ENCODE data around the gene INHBB. TPM values are rescaled to one million over a fixed set of nuclear protein-coding genes. Genes with fewer than 3 reads are reported as not detected.

The INHBB gene
- polyA plus RNA-seq, 3 donors: 0.08 TPM; not detected in 2

GRCh38 chr2:120360307-120360855 lies 14.4 kb downstream of the INHBB start:
- Mint-ChIP-seq H3K27me3 (ENCODE audit: low read depth in 3 of 3) (peaks cover 2 to 12% (median 9%) of the 10 kb centered on the region in 3 donors), H3K36me3 (no peaks in the 10 kb centered on the region), H3K4me3 (no peak overlapping the region), H3K9me3 (no peaks in the 10 kb centered on the region), H3K27ac (no peak overlapping the region), H3K4me1 (no peaks in the 10 kb centered on the region)
- Histone ChIP-seq H4K20me1 (ENCODE audit: insufficient read depth, low read length) (no peaks in the 10 kb centered on the region), H3K27me3 (ENCODE audit: control insufficient read depth in 2 of 2, insufficient read depth in 2 of 2, low read length in 2 of 2) (no peaks in the 10 kb centered on the region), H3K79me2 (ENCODE audit: insufficient read depth, low read length) (no peaks in the 10 kb centered on the region), H3K9me3 (replicated peaks in 1 of 2; ENCODE audit: control insufficient read depth in 1 of 2, insufficient read depth in 1 of 2, low read length in 2 of 2) (no peaks in the 10 kb centered on the region), H3K36me3 (replicated peaks in 1 of 2; ENCODE audit: control insufficient read depth in 1 of 2, insufficient read depth in 2 of 2, low read length in 2 of 2) (no peaks in the 10 kb centered on the region), H3K4me2 (replicated peaks; ENCODE audit: extremely low read depth, low read length, poor library complexity, severe bottlenecking) (no peak overlapping the region), H3K27ac (ENCODE audit: low read depth in 1 of 2, low read length in 2 of 2) (no peak overlapping the region), H3K9ac (ENCODE audit: insufficient read depth, low read length, poor library complexity, severe bottlenecking) (no peak overlapping the region), H3K4me3 (replicated peaks in 1 of 3; ENCODE audit: low read depth in 2 of 3, low read length in 3 of 3) (no peak overlapping the region), H2AFZ (ENCODE audit: insufficient read depth, low read depth, low read length, poor library complexity, severe bottlenecking) (no peak overlapping the region), H3K4me1 (ENCODE audit: control insufficient read depth in 1 of 2, insufficient read depth in 2 of 2, low read length in 2 of 2) (no peaks in the 10 kb centered on the region)
- intact Hi-C loops (cut with micrococcal nuclease): no loop called here
- 96% methylated on average over 4 of the region's 5 CpGs for WGBS (ENCODE audit: insufficient coverage)
- no peak for TF ChIP-seq CTCF (IDR thresholded peaks at IDR 0.05)
- no peak for DNase-seq

- Histone ChIP-seq H3K4me1 (ENCODE audit: control insufficient read depth in 1 of 2, insufficient read depth in 2 of 2, low read length in 2 of 2) (no peaks in the 10 kb centered on the region), H3K4me3 (replicated peaks in 1 of 3; ENCODE audit: low read depth in 2 of 3, low read length in 3 of 3) (no peak overlapping the region), H3K9ac (ENCODE audit: insufficient read depth, low read length, poor library complexity, severe bottlenecking) (no peak overlapping the region), H3K79me2 (ENCODE audit: insufficient read depth, low read length) (no peaks in the 10 kb centered on the region), H3K27me3 (ENCODE audit: control insufficient read depth in 2 of 2, insufficient read depth in 2 of 2, low read length in 2 of 2) (no peaks in the 10 kb centered on the region), H4K20me1 (ENCODE audit: insufficient read depth, low read length) (no peaks in the 10 kb centered on the region), H3K4me2 (replicated peaks; ENCODE audit: extremely low read depth, low read length, poor library complexity, severe bottlenecking) (no peak overlapping the region), H2AFZ (ENCODE audit: insufficient read depth, low read depth, low read length, poor library complexity, severe bottlenecking) (no peak overlapping the region), H3K27ac (ENCODE audit: low read depth in 1 of 2, low read length in 2 of 2) (no peak overlapping the region), H3K36me3 (replicated peaks in 1 of 2; ENCODE audit: control insufficient read depth in 1 of 2, insufficient read depth in 2 of 2, low read length in 2 of 2) (no peaks in the 10 kb centered on the region), H3K9me3 (replicated peaks in 1 of 2; ENCODE audit: control insufficient read depth in 1 of 2, insufficient read depth in 1 of 2, low read length in 2 of 2) (no peaks in the 10 kb centered on the region)
- intact Hi-C loops (cut with micrococcal nuclease): no loop called here
- no peaks in the 10 kb centered on the region for H3K4me1 Mint-ChIP-seq
- no peaks in the 10 kb centered on the region for H3K36me3 Mint-ChIP-seq
- TF ChIP-seq CTCF (IDR thresholded peaks at IDR 0.05): no peak
- DNase-seq: no peak
- no peak overlapping the region for H3K4me3 Mint-ChIP-seq
- no peaks in the 10 kb centered on the region for H3K9me3 Mint-ChIP-seq
- 80% methylated on average over 1 of the region's 11 CpGs for WGBS (ENCODE audit: insufficient coverage)
- no peak overlapping the region for H3K27ac Mint-ChIP-seq
- peaks cover 2 to 9% (median 5%) of the 10 kb centered on the region in 3 donors for H3K27me3 Mint-ChIP-seq (ENCODE audit: low read depth in 3 of 3)
Observed at GRCh38 chr2:120362926-120363325, 17.0 kb downstream of the INHBB start.

Measured in CD14-positive monocyte (primary cell).